Caco-2 (cell line): ENCODE measurements around the gene TBCC. TPM values are rescaled to one million over a fixed set of nuclear protein-coding genes. Genes with fewer than 3 reads are reported as not detected.

Experiments
- BruUV-seq: library from RNA; stranded (reverse); fragments of 400-500 nt; replicated peaks from 2 replicates; lab custom pipeline; 2021; lab: Mats Ljungman, UMichigan
- CTCF ChIA-PET: fragments of 300-600 bp; sonication (Branson Sonifier 250); formaldehyde crosslinking; loops from one replicate; lab custom pipeline; 2022; ENCODE audit warnings: antibody characterized with exemption; lab: Charles Lee
- POLR2A ChIA-PET: fragments of 300-600 bp; sonication (Branson Sonifier 250); formaldehyde crosslinking; loops from one replicate; lab custom pipeline; 2022; ENCODE audit warnings: antibody characterized with exemption; lab: Charles Lee
- DNase-seq, 2 experiments: peaks; one replicate each; pipeline versions ENCODE4 v3.0.0 to v3.0.0-alpha.2; 2020 to 2022
- H3K27me3 ChIP-seq: replicated peaks from 2 replicates; pipeline ENCODE4 v1.6.0; 2011; ENCODE audit warnings: low read length; ENCODE audit not compliant: control insufficient read depth, insufficient read depth
- H3K36me3 ChIP-seq: 2 replicates; pipeline ENCODE4 v1.5.1; 2011; ENCODE audit warnings: low read length; ENCODE audit not compliant: control insufficient read depth, insufficient read depth
- H3K4me1 ChIP-seq: fragments of 250-450 bp; sonication (Bioruptor Pico); 2 replicates; pipeline ENCODE4 v1.5.1; 2020; ENCODE audit warnings: mild to moderate bottlenecking
- H3K4me3 ChIP-seq: 2 replicates; pipeline ENCODE4 v1.5.1; 2011; ENCODE audit warnings: low read depth, mild to moderate bottlenecking, control low read depth, low read length
- H3K9me3 ChIP-seq: fragments of 250-450 bp; sonication (Bioruptor Pico); 2 replicates; pipeline ENCODE4 v1.5.1; 2020; ENCODE audit warnings: mild to moderate bottlenecking, moderate library complexity
- H3K27ac Mint-ChIP-seq: one replicate; pipeline ENCODE4 v1.8.0; 2022; ENCODE audit warnings: mixed read lengths; ENCODE audit not compliant: unreplicated experiment
- H3K27me3 Mint-ChIP-seq: one replicate; pipeline ENCODE4 v1.8.0; 2022; ENCODE audit warnings: mixed read lengths; ENCODE audit not compliant: insufficient read depth, unreplicated experiment
- H3K36me3 Mint-ChIP-seq: one replicate; pipeline ENCODE4 v1.8.0; 2022; ENCODE audit warnings: mild to moderate bottlenecking, mixed read lengths; ENCODE audit not compliant: insufficient read depth, unreplicated experiment
- H3K4me1 Mint-ChIP-seq: one replicate; pipeline ENCODE4 v1.8.0; 2022; ENCODE audit warnings: low read depth, mixed read lengths; ENCODE audit not compliant: unreplicated experiment
- H3K4me3 Mint-ChIP-seq: one replicate; pipeline ENCODE4 v1.8.0; 2022; ENCODE audit warnings: mild to moderate bottlenecking, moderate library complexity, mixed read lengths; ENCODE audit not compliant: unreplicated experiment
- H3K9me3 Mint-ChIP-seq: one replicate; pipeline ENCODE4 v1.8.0; 2022; ENCODE audit warnings: mixed read lengths; ENCODE audit not compliant: unreplicated experiment
- intact Hi-C: fragments of 100-400 bp; cut with micrococcal nuclease; formaldehyde crosslinking; loops from one replicate; pipeline ENCODE4 v1.10.0; 2022; ENCODE audit not compliant: unreplicated experiment
- total RNA-seq: library from RNA; stranded (reverse); gene quantifications from 2 replicates; pipeline ENCODE4 v1.2.3, GENCODE V29; 2022
- TF ChIP-seq, protein P1 (sequence below), 2 experiments: fragments of 200-600 bp in 1 of 2; IDR thresholded peaks; 1 replicate in 1 of 2; 2 replicates in 1 of 2; pipeline versions ENCODE4 v1.5.1 to v1.8.0; 2011 to 2022; ENCODE audit warnings: antibody characterized with exemption in 1 of 2, control low read depth in 1 of 2, inconsistent platforms in 1 of 2, low read depth in 1 of 2, low read length in 1 of 2, mild to moderate bottlenecking in 1 of 2, moderate library complexity in 1 of 2; ENCODE audit not compliant: insufficient read depth in 1 of 2, severe bottlenecking in 1 of 2, unreplicated experiment in 1 of 2

Gene TBCC
- total RNA-seq, 1 experiment from 2014 or later = 20.4 TPM

DNA sequence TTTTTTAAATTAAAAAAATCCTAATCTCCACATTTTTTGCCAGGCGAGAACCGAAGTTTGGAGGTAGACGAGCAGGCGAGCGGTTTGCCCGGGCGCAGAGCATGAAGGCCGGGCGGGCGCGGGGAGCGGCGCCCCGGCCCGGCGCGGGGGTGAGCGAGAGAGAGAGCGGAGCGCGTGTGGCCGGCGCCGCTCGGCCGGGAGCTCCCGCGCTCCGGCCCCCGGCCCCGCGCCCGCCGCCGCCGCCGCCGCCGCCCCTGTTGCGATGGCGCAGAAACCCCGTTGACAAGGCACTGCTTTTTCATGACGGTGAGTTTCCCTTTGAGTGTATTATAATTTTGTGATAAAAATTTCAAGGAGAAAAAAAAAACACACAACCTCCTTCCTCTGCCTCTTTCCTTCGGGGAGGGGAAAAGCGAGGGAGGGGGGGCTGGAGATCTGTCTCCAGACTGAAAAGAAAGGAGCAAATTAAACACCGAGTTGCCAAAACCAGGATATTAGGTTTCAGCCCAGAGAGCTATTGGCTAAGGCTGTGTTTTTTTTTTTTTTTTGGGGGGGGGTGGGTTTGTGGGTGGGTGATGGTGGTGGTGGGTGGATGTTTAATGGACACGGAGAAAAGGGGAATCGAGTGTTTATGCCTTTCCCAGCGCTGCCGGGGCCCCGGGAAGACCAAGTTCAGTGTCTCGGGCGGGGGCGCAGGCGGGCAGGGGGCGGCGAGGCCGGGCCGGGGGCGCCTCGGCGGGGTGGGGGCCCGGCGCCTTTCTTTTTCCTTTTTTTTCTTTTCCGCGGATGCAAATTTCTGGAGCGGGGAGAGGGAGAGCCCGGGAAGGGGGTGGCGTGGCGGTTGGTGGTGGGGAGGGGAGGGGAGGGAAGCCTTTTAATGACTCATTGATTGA, 36.1 kb upstream of the TBCC start, which contains the start of gene BICRAL:
Gene BICRAL, plus strand, starts transcription at position 257 of the 893 bp plus-strand sequence. CDS start 39,971 bp downstream, outside the sequence.
- ChIA-PET CTCF (interaction anchor here (0.7 kb wide), 1 partner anchor 35 kb away, joined by 5 read pairs; no protein-coding TSS in a partner anchor), POLR2A (interaction anchor here (0.5 to 2.9 kb wide), 20 partner anchors 8 to 728 kb away, joined by 3 to 52 read pairs (median 4); partner anchors contain the start of genes KLHDC3, LRRC73, RPL7L1 and TBCC)
- Histone ChIP-seq H3K27me3 (no peaks in the 10 kb centered on the region), H3K4me3 (peak within 1 kb of the TSS; percentile 88), H3K9me3 (no peaks in the 10 kb centered on the region), H3K36me3 (no peaks in the 10 kb centered on the region), H3K4me1 (peaks cover 31% of the 10 kb centered on the region)
- Mint-ChIP-seq H3K36me3 (peaks cover 36% of the 10 kb centered on the region), H3K9me3 (no peaks in the 10 kb centered on the region), H3K27me3 (no peaks in the 10 kb centered on the region), H3K4me1 (no peaks in the 10 kb centered on the region), H3K4me3 (peak within 1 kb of the TSS; percentile 94), H3K27ac (peak within 1 kb of the TSS; percentile 99)
- DNase-seq = peak; percentile 61 to 80
- intact Hi-C loops = loop anchor here (1.0 kb wide), 2 partner anchors 36 to 97 kb away; partner anchors contain the start of genes RPL7L1 and TBCC
- TF ChIP-seq, protein P1, sequence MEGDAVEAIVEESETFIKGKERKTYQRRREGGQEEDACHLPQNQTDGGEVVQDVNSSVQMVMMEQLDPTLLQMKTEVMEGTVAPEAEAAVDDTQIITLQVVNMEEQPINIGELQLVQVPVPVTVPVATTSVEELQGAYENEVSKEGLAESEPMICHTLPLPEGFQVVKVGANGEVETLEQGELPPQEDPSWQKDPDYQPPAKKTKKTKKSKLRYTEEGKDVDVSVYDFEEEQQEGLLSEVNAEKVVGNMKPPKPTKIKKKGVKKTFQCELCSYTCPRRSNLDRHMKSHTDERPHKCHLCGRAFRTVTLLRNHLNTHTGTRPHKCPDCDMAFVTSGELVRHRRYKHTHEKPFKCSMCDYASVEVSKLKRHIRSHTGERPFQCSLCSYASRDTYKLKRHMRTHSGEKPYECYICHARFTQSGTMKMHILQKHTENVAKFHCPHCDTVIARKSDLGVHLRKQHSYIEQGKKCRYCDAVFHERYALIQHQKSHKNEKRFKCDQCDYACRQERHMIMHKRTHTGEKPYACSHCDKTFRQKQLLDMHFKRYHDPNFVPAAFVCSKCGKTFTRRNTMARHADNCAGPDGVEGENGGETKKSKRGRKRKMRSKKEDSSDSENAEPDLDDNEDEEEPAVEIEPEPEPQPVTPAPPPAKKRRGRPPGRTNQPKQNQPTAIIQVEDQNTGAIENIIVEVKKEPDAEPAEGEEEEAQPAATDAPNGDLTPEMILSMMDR (IDR thresholded peaks at IDR 0.05; ENCODE audit: insufficient read depth in 1 of 2, low read depth in 1 of 2, low read length in 1 of 2, severe bottlenecking in 1 of 2, unreplicated experiment in 1 of 2) = no peak
- no TSS peak for BruUV-seq

DNA sequence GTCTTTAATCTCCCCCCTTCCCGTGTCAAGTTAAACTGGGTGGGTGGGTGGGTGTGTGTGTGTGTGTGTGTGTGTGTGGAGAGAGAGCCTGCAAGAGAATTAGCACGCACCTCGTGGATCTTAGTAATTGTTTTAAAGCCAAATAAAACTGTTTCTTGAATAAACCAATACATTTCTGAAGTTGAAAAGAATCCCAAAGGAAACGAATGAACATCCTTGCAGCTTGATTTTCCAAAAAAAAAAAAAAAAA, 35.6 kb upstream of the TBCC start:
- POLR2A ChIA-PET = interaction anchor here (0.6 to 2.9 kb wide), 9 partner anchors 8 to 475 kb away, joined by 3 to 52 read pairs (median 4); partner anchors contain the start of genes RPL7L1 and TBCC
- TF ChIP-seq, protein P1 (IDR thresholded peaks at IDR 0.05; ENCODE audit: insufficient read depth in 1 of 2, low read depth in 1 of 2, low read length in 1 of 2, severe bottlenecking in 1 of 2, unreplicated experiment in 1 of 2) = no peak
- no peaks in the 10 kb centered on the region for H3K27me3 Mint-ChIP-seq
- H3K27me3 ChIP-seq = no peaks in the 10 kb centered on the region
- H3K27ac Mint-ChIP-seq = peak overlapping the region; percentile 93
- no peak for DNase-seq
- H3K4me3 Mint-ChIP-seq = peak overlapping the region; percentile 94
- no peaks in the 10 kb centered on the region for H3K9me3 ChIP-seq
- peaks cover 31% of the 10 kb centered on the region for H3K4me1 ChIP-seq
- no peaks in the 10 kb centered on the region for H3K9me3 Mint-ChIP-seq
- CTCF ChIA-PET = interaction anchor here (0.7 kb wide), 1 partner anchor 34 kb away, joined by 5 read pairs; no protein-coding TSS in a partner anchor
- peak overlapping the region; percentile 88 for H3K4me3 ChIP-seq
- peaks cover 36% of the 10 kb centered on the region for H3K36me3 Mint-ChIP-seq
- H3K4me1 Mint-ChIP-seq = no peaks in the 10 kb centered on the region
- intact Hi-C loops = no loop called here
- H3K36me3 ChIP-seq = no peaks in the 10 kb centered on the region
- no TSS peak for BruUV-seq

DNA sequence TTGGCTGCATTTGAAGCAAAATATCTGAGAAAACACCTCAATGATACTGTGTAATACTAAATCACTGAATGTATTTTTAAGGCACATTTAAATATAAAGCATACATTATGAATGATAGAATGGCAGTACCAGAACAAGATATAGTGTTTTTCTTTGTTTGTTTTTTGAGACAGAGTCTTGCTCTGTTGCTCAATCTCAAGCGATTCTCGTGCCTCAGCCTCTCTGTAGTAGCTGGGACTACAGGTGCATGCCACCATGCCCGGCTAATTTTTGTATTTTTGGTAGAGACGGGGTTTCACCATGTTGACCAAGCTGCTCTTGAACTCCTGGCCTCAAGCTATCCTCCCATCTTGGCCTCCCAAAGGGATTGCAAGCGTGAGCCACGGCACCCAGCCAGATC, 33.6 kb upstream of the TBCC start:
- Histone ChIP-seq H3K27me3 (no peaks in the 10 kb centered on the region), H3K36me3 (no peaks in the 10 kb centered on the region), H3K4me1 (peaks cover 28% of the 10 kb centered on the region), H3K9me3 (no peaks in the 10 kb centered on the region), H3K4me3 (no peak overlapping the region)
- H3K4me3 Mint-ChIP-seq = no peak overlapping the region
- no TSS peak for BruUV-seq
- no peaks in the 10 kb centered on the region for H3K27me3 Mint-ChIP-seq
- H3K27ac Mint-ChIP-seq = no peak overlapping the region
- ChIA-PET POLR2A (no interaction called here), CTCF (no interaction called here)
- intact Hi-C loops = no loop called here
- no peaks in the 10 kb centered on the region for H3K9me3 Mint-ChIP-seq
- no peak for DNase-seq
- peaks cover 30% of the 10 kb centered on the region for H3K36me3 Mint-ChIP-seq
- TF ChIP-seq, protein P1 (IDR thresholded peaks at IDR 0.05; ENCODE audit: insufficient read depth in 1 of 2, low read depth in 1 of 2, low read length in 1 of 2, severe bottlenecking in 1 of 2, unreplicated experiment in 1 of 2) = no peak
- no peaks in the 10 kb centered on the region for H3K4me1 Mint-ChIP-seq
